ENCODE data around the gene LOXL3.

- TF ChIP-seq KDM5A (IDR thresholded peaks at IDR 0.05; ENCODE audit: low read length) (no peak), ATF3 (IDR thresholded peaks at IDR 0.05; ENCODE audit: insufficient read depth, low read depth, low read length) (no peak), EP300 (IDR thresholded peaks at IDR 0.05; ENCODE audit: borderline replicate concordance in 1 of 2, low read depth in 2 of 2, low read length in 2 of 2) (no peak), CBX8 (IDR thresholded peaks at IDR 0.05; ENCODE audit: borderline replicate concordance, low read depth, low read length) (no peak; the same call in 1 of the 2 replicates), CTCF (IDR thresholded peaks at IDR 0.05; ENCODE audit: control extremely low read depth in 1 of 3, insufficient read depth in 1 of 3, low read depth in 1 of 3, low read length in 3 of 3) (no peak), JUN (IDR thresholded peaks at IDR 0.05; ENCODE audit: low read depth, low read length) (no peak)
Observed at GRCh38 chr2:74497777-74498499, 55.8 kb downstream of the LOXL3 start.
